Hematopoietic multipotent progenitor cell (in vitro differentiated cells): ENCODE data around the gene FYN. TPM values are rescaled to one million over a fixed set of nuclear protein-coding genes. Genes with fewer than 3 reads are reported as not detected.
"Not testable (repeated sequence)": the region's sequence is repeated elsewhere in the genome, so short reads cannot be mapped to it uniquely, and the experiment has no call there.

Experiments used
- DNase-seq, 3 donors: peaks; one replicate each; pipeline ENCODE4 v3.0.0-alpha.2; 2011 to 2015; ENCODE audit warnings: low read depth in 2 of 3, low spot score in 2 of 3
- total RNA-seq: library from RNA; depleted of rRNA; stranded (reverse); fragments of >200 nt; gene quantifications from one replicate; pipeline ENCODE4 v1.2.3, GENCODE V29; 2012

FYN gene
- total RNA-seq, 1 donor, result 20.2 TPM

GRCh38 chr6:111646942-111647341, 226.3 kb downstream of the FYN start:
- DNase-seq, result no peak

DNA sequence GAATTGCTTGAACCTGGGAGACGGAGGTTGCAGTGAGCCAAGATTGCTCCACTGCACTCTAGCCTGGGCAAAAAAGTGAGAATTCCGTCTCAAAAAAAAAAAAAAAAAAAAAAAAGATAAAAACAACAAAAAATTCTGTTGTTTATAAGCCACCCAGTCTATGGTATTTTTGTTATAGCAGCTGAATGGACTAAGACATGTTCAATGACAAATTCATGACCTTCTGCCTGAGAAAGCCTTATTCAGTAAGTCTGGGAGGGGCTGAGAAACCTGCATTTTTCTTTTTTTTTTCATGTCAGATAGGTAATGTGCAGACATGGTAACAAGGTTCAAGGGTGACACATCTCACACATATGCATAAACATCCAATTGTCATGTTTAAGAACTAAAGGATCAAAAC, 227.2 kb downstream of the FYN start:
- no peak for DNase-seq

DNA sequence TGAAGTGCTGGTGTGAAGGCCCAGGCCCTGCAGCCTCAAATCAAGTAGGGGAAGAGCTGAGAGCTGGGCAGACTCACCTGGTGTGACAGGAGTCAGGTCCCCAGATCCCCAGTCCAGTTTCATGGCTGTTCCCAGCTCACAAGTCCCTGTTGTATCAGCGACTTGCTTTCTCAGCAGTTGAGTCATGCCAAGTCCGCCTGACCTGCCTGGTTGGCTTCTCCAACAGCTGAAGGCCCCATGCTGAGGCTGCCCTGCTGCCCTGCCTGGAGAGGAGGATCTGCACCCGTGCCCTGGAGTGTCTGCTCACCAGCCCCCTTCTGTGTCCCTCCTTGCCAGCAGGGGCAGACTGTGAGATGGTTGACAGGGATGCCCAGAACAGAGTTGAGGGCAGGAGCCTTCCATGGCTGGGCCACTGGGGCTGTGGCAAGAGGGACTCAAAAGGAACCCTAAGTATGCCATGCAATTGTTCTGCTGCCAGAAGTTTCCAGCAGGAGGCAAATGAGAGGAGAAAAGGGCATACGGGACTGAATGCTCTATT, 228.3 kb downstream of the FYN start:
- no peak for DNase-seq

- peak in 2 of 3 donors; percentile 65 to 77 for DNase-seq
These were observed 230.6 kb downstream of the FYN start for GRCh38 chr6:111642463-111643158.

- DNase-seq, result no peak
These were observed 234.0 kb downstream of the FYN start for GRCh38 chr6:111639266-111639665.

GRCh38 chr6:111634981-111635380, 238.3 kb downstream of the FYN start:
- not testable (repeated sequence) for DNase-seq

DNA sequence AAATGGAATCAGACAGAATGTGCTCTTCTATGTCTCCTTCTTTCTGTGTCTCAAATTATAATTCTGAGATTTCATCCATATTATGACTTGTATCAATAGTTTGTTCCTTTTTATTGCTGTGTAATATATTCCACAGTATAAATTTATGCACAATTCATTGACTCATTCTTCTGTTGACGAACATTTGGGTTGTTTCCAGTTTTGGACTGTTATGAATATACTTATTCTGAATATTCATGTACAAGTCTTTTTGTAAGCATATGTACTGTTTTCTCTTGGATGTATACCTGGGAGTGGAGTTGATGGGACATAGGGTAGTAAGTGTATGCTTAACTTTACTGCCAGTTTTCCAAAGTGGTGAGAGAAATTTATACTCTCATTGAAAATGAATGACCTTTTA, 239.4 kb downstream of the FYN start:
- DNase-seq, result no peak

GRCh38 chr6:111632468-111633247, 240.6 kb downstream of the FYN start:
- DNase-seq, result no peak

GRCh38 chr6:111631903-111632460, 241.3 kb downstream of the FYN start:
- DNase-seq, result no peak

GRCh38 chr6:111631018-111631417, 242.2 kb downstream of the FYN start:
- peak in 2 of 3 donors; percentile 26 to 30 for DNase-seq

GRCh38 chr6:111628142-111628850, 245.0 kb downstream of the FYN start:
- no peak for DNase-seq

- DNase-seq, result no peak
These were observed 246.8 kb downstream of the FYN start for GRCh38 chr6:111626441-111626840.

- DNase-seq, result peak in 1 of 3 donors; percentile 31
These were observed 247.5 kb downstream of the FYN start for GRCh38 chr6:111625461-111626391.

- no peak for DNase-seq
These were observed 248.2 kb downstream of the FYN start for GRCh38 chr6:111625099-111625416.

- no peak for DNase-seq
These were observed 248.7 kb downstream of the FYN start for GRCh38 chr6:111624401-111625098.

DNA sequence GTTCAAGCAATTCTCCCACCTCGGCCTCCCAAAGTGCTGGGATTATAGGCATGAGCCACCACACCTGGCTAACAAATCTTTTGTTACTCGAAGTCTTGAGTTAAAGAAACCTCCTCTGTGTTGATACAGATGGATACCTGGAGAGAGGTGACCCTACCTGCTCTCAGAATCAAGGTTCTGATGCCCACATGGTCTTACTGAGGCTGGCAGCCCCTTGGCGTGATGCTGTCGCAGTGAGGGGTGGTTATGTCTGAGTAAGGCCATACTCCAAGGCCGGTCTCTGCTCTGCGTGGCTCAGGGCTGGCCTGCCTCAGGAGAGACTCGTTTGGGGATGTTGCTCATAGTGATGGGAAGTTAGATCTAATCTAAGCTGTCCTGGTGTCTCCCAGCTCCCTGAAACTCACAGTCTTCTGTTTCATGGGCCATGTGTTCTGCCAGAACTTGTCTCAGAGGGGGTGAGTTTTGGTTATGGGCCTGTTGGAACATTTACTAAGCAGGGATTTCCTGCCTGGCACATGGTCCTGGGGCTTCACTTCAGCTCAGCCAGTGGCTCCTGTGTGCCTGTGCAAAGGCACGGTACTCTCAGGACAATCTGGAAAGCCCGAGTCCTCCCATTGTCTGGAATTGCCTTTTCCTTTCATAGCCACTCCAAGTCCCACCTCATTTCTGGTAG, 250.1 kb downstream of the FYN start:
- DNase-seq, result no peak

DNA sequence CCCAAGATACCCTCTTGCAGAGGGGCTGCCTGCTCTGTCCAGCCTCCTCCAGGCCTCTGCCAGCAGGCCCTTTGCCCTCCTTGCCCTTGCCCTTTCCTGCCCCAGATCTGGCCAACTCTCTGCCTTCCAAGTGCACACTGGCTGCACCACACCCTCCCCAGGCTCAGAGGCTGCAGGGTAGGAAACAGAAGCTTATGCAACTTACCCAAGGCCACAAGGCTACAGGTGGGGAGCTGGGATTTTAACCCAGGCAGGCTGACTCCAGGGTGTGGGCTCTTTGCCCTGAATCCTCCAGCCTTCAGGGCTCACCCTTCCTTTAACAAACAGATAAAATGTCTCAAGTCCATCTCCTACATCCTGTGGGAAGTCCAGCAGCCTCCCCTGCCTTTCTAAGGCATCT, 253.1 kb downstream of the FYN start:
- DNase-seq, result no peak

- DNase-seq, result no peak
These were observed 254.8 kb downstream of the FYN start for GRCh38 chr6:111618407-111618806.

GRCh38 chr6:111617149-111617548, 256.1 kb downstream of the FYN start:
- DNase-seq, result no peak
